Adrenal gland (tissue), 5 donors: Measurements from ENCODE around the gene AK5.

ENCODE experiments used
- POLR2A ChIP-seq, 2 donors: fragments of 450-650 bp; IDR thresholded peaks; one replicate each; pipeline ENCODE4 v1.6.1; 2017; ENCODE audit warnings: antibody characterized with exemption in 2 of 2, mild to moderate bottlenecking in 2 of 2, moderate library complexity in 1 of 2
- TF ChIP-seq, protein P1 (sequence below), 6 experiments: fragments of 450-650 bp in 4 of 6; fragments of 200-600 bp in 2 of 6; sonication (generic) in 1 of 6; IDR thresholded peaks; 1 replicate in 5 of 6; 2 replicates in 1 of 6; pipeline versions ENCODE4 v1.5.1 to v1.8.0; 2016 to 2021; ENCODE audit warnings: antibody characterized with exemption in 6 of 6, mild to moderate bottlenecking in 2 of 6, moderate library complexity in 1 of 6
- donor health status: DM: no; HTN: no; CAD: no.

- TF ChIP-seq, protein P1, sequence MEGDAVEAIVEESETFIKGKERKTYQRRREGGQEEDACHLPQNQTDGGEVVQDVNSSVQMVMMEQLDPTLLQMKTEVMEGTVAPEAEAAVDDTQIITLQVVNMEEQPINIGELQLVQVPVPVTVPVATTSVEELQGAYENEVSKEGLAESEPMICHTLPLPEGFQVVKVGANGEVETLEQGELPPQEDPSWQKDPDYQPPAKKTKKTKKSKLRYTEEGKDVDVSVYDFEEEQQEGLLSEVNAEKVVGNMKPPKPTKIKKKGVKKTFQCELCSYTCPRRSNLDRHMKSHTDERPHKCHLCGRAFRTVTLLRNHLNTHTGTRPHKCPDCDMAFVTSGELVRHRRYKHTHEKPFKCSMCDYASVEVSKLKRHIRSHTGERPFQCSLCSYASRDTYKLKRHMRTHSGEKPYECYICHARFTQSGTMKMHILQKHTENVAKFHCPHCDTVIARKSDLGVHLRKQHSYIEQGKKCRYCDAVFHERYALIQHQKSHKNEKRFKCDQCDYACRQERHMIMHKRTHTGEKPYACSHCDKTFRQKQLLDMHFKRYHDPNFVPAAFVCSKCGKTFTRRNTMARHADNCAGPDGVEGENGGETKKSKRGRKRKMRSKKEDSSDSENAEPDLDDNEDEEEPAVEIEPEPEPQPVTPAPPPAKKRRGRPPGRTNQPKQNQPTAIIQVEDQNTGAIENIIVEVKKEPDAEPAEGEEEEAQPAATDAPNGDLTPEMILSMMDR (IDR thresholded peaks at IDR 0.05): no peak
- no peak for TF ChIP-seq POLR2A (IDR thresholded peaks at IDR 0.05)
These were observed 189.9 kb downstream of the AK5 start for GRCh38 chr1:77471691-77472090.
